ENCODE results near the gene SEC61A2.

Gene SEC61A2

GRCh38 chr10:12129222-12130111 lies at the start of gene SEC61A2:
TSS of gene SEC61A2 (plus strand) at chr10:12129677. CDS start at chr10:12129788, 111 bp downstream.
- peaks cover 17% of the 10 kb centered on the region for H3K4me1 ChIP-seq (ENCODE audit: insufficient read depth, low read length, poor library complexity, severe bottlenecking)
- H3K4me2 ChIP-seq (ENCODE audit: low read depth, low read length, poor library complexity, severe bottlenecking): peak within 1 kb of the TSS; percentile 75
- peaks cover 14% of the 10 kb centered on the region for H3K79me2 ChIP-seq (ENCODE audit: insufficient read depth, low read length)
- H3K36me3 ChIP-seq (ENCODE audit: insufficient read depth, low read length): no peaks in the 10 kb centered on the region
- H3K27me3 ChIP-seq (ENCODE audit: insufficient read depth, low read length, poor library complexity, severe bottlenecking): no peaks in the 10 kb centered on the region
- H4K20me1 ChIP-seq (ENCODE audit: insufficient read depth, low read length, poor library complexity, severe bottlenecking): peaks cover 3% of the 10 kb centered on the region
- H3K4me3 ChIP-seq (ENCODE audit: low read length, poor library complexity, severe bottlenecking): peak within 1 kb of the TSS; percentile 95
- no peaks in the 10 kb centered on the region for H3F3A ChIP-seq (ENCODE audit: low read depth)
- H3K9me3 ChIP-seq (ENCODE audit: insufficient read depth, low read depth, low read length): no peaks in the 10 kb centered on the region
- no peaks in the 10 kb centered on the region for H3K9me2 ChIP-seq (replicated peaks; ENCODE audit: low read depth, low read length)
- H2AFZ ChIP-seq (ENCODE audit: low read length): peak within 1 kb of the TSS; percentile 92
- H3K9ac ChIP-seq (ENCODE audit: low read depth, low read length, poor library complexity, severe bottlenecking): peak within 1 kb of the TSS; percentile 68
- TF ChIP-seq, protein P1, sequence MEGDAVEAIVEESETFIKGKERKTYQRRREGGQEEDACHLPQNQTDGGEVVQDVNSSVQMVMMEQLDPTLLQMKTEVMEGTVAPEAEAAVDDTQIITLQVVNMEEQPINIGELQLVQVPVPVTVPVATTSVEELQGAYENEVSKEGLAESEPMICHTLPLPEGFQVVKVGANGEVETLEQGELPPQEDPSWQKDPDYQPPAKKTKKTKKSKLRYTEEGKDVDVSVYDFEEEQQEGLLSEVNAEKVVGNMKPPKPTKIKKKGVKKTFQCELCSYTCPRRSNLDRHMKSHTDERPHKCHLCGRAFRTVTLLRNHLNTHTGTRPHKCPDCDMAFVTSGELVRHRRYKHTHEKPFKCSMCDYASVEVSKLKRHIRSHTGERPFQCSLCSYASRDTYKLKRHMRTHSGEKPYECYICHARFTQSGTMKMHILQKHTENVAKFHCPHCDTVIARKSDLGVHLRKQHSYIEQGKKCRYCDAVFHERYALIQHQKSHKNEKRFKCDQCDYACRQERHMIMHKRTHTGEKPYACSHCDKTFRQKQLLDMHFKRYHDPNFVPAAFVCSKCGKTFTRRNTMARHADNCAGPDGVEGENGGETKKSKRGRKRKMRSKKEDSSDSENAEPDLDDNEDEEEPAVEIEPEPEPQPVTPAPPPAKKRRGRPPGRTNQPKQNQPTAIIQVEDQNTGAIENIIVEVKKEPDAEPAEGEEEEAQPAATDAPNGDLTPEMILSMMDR (conservative IDR thresholded peaks at IDR 0.05; ENCODE audit: low read length): no peak
- TF ChIP-seq EZH2phosphoT487 (IDR thresholded peaks at IDR 0.05; ENCODE audit: borderline replicate concordance): no peak

DNA sequence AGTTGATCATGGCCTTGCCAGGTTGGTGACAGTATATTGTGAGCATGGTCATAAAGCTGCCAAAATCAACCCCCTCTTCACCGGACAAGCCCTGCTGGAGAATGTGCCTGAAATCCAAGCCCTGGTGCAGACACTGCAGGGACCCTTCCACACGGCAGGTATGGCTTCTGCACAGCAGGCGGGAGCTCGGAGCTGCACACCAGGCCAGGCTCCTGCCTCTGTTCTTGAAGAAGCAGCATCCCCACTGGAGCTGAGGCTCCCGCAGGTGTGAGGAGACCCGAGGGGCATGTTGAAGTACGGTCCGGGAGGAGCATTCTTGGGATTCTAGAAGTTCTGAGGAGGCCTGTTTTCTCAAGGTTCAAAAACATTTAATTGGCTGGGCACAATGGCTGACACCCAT lies 48.0 kb upstream of the SEC61A2 start:
- H3K9me3 ChIP-seq (ENCODE audit: insufficient read depth, low read depth, low read length): no peaks in the 10 kb centered on the region
- H3K9me2 ChIP-seq (replicated peaks; ENCODE audit: low read depth, low read length): no peaks in the 10 kb centered on the region
- H3K79me2 ChIP-seq (ENCODE audit: insufficient read depth, low read length): no peaks in the 10 kb centered on the region
- no peak overlapping the region for H3K4me2 ChIP-seq (ENCODE audit: low read depth, low read length, poor library complexity, severe bottlenecking)
- no peaks in the 10 kb centered on the region for H3F3A ChIP-seq (ENCODE audit: low read depth)
- H4K20me1 ChIP-seq (ENCODE audit: insufficient read depth, low read length, poor library complexity, severe bottlenecking): no peaks in the 10 kb centered on the region
- no peak overlapping the region for H3K4me3 ChIP-seq (ENCODE audit: low read length, poor library complexity, severe bottlenecking)
- no peaks in the 10 kb centered on the region for H3K4me1 ChIP-seq (ENCODE audit: insufficient read depth, low read length, poor library complexity, severe bottlenecking)
- H3K27me3 ChIP-seq (ENCODE audit: insufficient read depth, low read length, poor library complexity, severe bottlenecking): no peaks in the 10 kb centered on the region
- no peak for TF ChIP-seq EZH2phosphoT487 (IDR thresholded peaks at IDR 0.05; ENCODE audit: borderline replicate concordance)
- TF ChIP-seq, protein P1 (conservative IDR thresholded peaks at IDR 0.05; ENCODE audit: low read length): no peak
- H3K9ac ChIP-seq (ENCODE audit: low read depth, low read length, poor library complexity, severe bottlenecking): no peak overlapping the region
- H3K36me3 ChIP-seq (ENCODE audit: insufficient read depth, low read length): no peaks in the 10 kb centered on the region
- H2AFZ ChIP-seq (ENCODE audit: low read length): no peak overlapping the region

DNA sequence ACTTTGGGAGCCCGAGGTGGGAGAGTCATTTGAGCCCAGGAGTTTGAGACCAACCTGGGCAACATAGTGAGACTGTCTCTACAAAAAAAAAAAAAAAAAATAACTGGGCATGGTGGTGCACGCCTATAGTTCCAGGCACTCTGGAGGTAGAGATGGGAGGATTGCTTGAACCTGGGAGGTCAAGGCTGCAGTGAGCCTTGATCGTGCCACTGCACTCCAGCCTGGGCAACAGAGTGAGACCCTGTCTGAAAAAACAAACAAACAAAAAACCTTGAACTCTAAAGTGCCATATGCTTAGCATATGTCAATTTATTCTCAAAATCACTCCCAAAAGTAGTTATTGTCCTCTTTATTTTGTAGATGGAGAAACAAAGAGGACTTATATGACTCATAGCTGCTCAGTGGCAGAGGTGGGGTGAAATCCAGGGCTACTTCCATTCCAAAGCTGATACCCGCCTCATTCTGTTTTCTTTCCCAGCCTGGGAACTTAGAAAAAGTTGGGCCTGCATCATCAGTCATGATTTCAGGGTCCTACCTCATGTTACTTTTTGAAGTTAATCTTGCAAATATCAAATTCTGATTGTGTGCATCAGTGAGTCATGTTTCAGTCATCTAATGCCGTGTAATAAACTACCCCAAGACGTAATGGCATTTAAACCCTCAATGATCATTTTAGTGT lies 47.5 kb upstream of the SEC61A2 start:
- H3K36me3 ChIP-seq (ENCODE audit: insufficient read depth, low read length): no peaks in the 10 kb centered on the region
- no peaks in the 10 kb centered on the region for H3K9me3 ChIP-seq (ENCODE audit: insufficient read depth, low read depth, low read length)
- no peaks in the 10 kb centered on the region for H3F3A ChIP-seq (ENCODE audit: low read depth)
- H2AFZ ChIP-seq (ENCODE audit: low read length): no peak overlapping the region
- no peaks in the 10 kb centered on the region for H4K20me1 ChIP-seq (ENCODE audit: insufficient read depth, low read length, poor library complexity, severe bottlenecking)
- no peaks in the 10 kb centered on the region for H3K9me2 ChIP-seq (replicated peaks; ENCODE audit: low read depth, low read length)
- no peak overlapping the region for H3K4me2 ChIP-seq (ENCODE audit: low read depth, low read length, poor library complexity, severe bottlenecking)
- H3K79me2 ChIP-seq (ENCODE audit: insufficient read depth, low read length): no peaks in the 10 kb centered on the region
- no peak overlapping the region for H3K9ac ChIP-seq (ENCODE audit: low read depth, low read length, poor library complexity, severe bottlenecking)
- H3K27me3 ChIP-seq (ENCODE audit: insufficient read depth, low read length, poor library complexity, severe bottlenecking): no peaks in the 10 kb centered on the region
- H3K4me1 ChIP-seq (ENCODE audit: insufficient read depth, low read length, poor library complexity, severe bottlenecking): no peaks in the 10 kb centered on the region
- TF ChIP-seq, protein P1 (conservative IDR thresholded peaks at IDR 0.05; ENCODE audit: low read length): no peak
- no peak for TF ChIP-seq EZH2phosphoT487 (IDR thresholded peaks at IDR 0.05; ENCODE audit: borderline replicate concordance)
- no peak overlapping the region for H3K4me3 ChIP-seq (ENCODE audit: low read length, poor library complexity, severe bottlenecking)
